Measurements from ENCODE around the gene NRXN3.

- TF ChIP-seq CTCF (conservative IDR thresholded peaks at IDR 0.05; ENCODE audit: low read depth in 2 of 2) (no peak), NANOG (IDR thresholded peaks at IDR 0.05; ENCODE audit: borderline replicate concordance) (no peak), POLR2AphosphoS5 (IDR thresholded peaks at IDR 0.05; ENCODE audit: low read depth) (no peak), CREB1 (CRISPR knock-in tag; IDR thresholded peaks at IDR 0.05; ENCODE audit: low read depth) (no peak), ZNF331 (CRISPR knock-in tag; IDR thresholded peaks at IDR 0.05; ENCODE audit: low read depth) (no peak), EZH2 (IDR thresholded peaks at IDR 0.05; ENCODE audit: low read depth, unreplicated experiment) (no peak)
Observed at GRCh38 chr14:78927261-78927660, 757.1 kb downstream of the NRXN3 start.

Measured in GM23338 (cell line).